EL (cell line): ENCODE results near the gene ICOS.

Experiments used
- DNase-seq: peaks from one replicate; pipeline ENCODE4 v3.0.0-alpha.2; 2016

Gene ICOS

GRCh38 chr2:203936535-203936934 is at the start of gene ICOS:
ICOS (plus strand) TSS chr2:203936763; CDS start chr2:203936815, 52 bp downstream.
- no peak for DNase-seq

GRCh38 chr2:203887677-203888076 is 48.9 kb upstream of the ICOS start:
- DNase-seq = no peak

- no peak for DNase-seq
Observed at GRCh38 chr2:203889542-203889941, 47.0 kb upstream of the ICOS start.

GRCh38 chr2:203889944-203890343 is 46.6 kb upstream of the ICOS start:
- no peak for DNase-seq

- DNase-seq = no peak
Observed at GRCh38 chr2:203890733-203891132, 45.8 kb upstream of the ICOS start.

- DNase-seq = peak; percentile 25
Observed at GRCh38 chr2:203891474-203891873, 45.1 kb upstream of the ICOS start.

GRCh38 chr2:203892207-203892606 is 44.4 kb upstream of the ICOS start:
- DNase-seq = peak; percentile 56

GRCh38 chr2:203893401-203893800 is 43.2 kb upstream of the ICOS start:
- no peak for DNase-seq

GRCh38 chr2:203893840-203894239 is 42.7 kb upstream of the ICOS start:
- no peak for DNase-seq

- no peak for DNase-seq
Observed at GRCh38 chr2:203894262-203894661, 42.3 kb upstream of the ICOS start.

- no peak for DNase-seq
Observed at GRCh38 chr2:203897544-203897943, 39.0 kb upstream of the ICOS start.

- DNase-seq = no peak
Observed at GRCh38 chr2:203898657-203899056, 37.9 kb upstream of the ICOS start.

- DNase-seq = no peak
Observed at GRCh38 chr2:203900253-203900652, 36.3 kb upstream of the ICOS start.

GRCh38 chr2:203904022-203904421 is 32.5 kb upstream of the ICOS start:
- DNase-seq = no peak

- DNase-seq = peak; percentile 10
Observed at GRCh38 chr2:203905656-203906055, 30.9 kb upstream of the ICOS start.

- DNase-seq = no peak
Observed at GRCh38 chr2:203908066-203908796, 28.3 kb upstream of the ICOS start.

GRCh38 chr2:203908797-203909185 is 27.8 kb upstream of the ICOS start:
- DNase-seq = no peak

GRCh38 chr2:203909261-203909967 is 27.1 kb upstream of the ICOS start:
- peak; percentile 69 for DNase-seq

- no peak for DNase-seq
Observed at GRCh38 chr2:203909974-203910373, 26.6 kb upstream of the ICOS start.

- DNase-seq = no peak
Observed at GRCh38 chr2:203913947-203914346, 22.6 kb upstream of the ICOS start.

GRCh38 chr2:203914546-203915182 is 21.9 kb upstream of the ICOS start:
- no peak for DNase-seq

- no peak for DNase-seq
Observed at GRCh38 chr2:203915256-203915655, 21.3 kb upstream of the ICOS start.

- DNase-seq = no peak
Observed at GRCh38 chr2:203916756-203917155, 19.8 kb upstream of the ICOS start.

GRCh38 chr2:203918264-203918663 is 18.3 kb upstream of the ICOS start:
- no peak for DNase-seq
